ENCODE data around the gene DSCAM. TPM values are rescaled to one million over a fixed set of nuclear protein-coding genes. Genes with fewer than 3 reads are reported as not detected.

Gene DSCAM
- total and polyA plus RNA-seq, 2 donors (not counting 1 experiment from before 2014, with no cell fraction given) = under 0.01 to 0.01 TPM

DNA sequence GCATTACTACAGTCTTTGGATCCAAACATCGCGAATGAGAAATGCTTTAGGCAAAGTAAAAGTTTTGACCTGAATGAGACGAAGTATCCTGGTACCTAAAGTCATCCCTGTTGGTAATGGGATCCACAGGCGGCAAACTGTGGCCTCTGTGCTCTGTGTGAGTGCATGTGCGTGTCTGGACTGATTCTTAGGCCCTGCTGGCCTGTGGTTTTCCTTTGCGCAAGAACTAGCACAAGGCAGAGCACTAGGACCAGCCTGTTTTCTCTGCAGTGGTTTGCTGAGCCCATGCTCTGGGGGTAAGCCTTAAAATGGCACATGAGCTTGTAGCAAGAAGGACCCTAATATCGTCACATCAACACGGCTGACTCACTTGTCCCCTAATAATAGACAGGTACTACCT lies 251.2 kb downstream of the DSCAM start:
- Histone ChIP-seq H3K79me2 (ENCODE audit: control insufficient read depth, insufficient read depth, low read length) (no peaks in the 10 kb centered on the region), H3K4me2 (ENCODE audit: extremely low read depth, insufficient read depth, low read length) (no peak overlapping the region), H3K36me3 (ENCODE audit: control insufficient read depth, insufficient read depth, low read length) (no peaks in the 10 kb centered on the region), H3K9me3 (ENCODE audit: control insufficient read depth, insufficient read depth, low read depth, low read length) (no peaks in the 10 kb centered on the region), H3K27me3 (ENCODE audit: control insufficient read depth, insufficient read depth, low read length) (no peaks in the 10 kb centered on the region), H2AFZ (ENCODE audit: low read length) (no peak overlapping the region), H3K9ac (ENCODE audit: insufficient read depth, low read length) (no peak overlapping the region), H4K20me1 (ENCODE audit: control insufficient read depth, extremely low read depth, insufficient read depth, low read length) (no peaks in the 10 kb centered on the region), H3K27ac (ENCODE audit: insufficient read depth, low read length) (no peak overlapping the region), H3K4me3 (replicated peaks in 1 of 4; ENCODE audit: control extremely low read depth in 1 of 4, insufficient read depth in 1 of 4, low read depth in 3 of 4, low read length in 4 of 4) (no peak overlapping the region), H3K4me1 (ENCODE audit: control insufficient read depth, extremely low read depth, insufficient read depth, low read length) (no peaks in the 10 kb centered on the region)
- DNase-seq (ENCODE audit: low read depth in 2 of 2) = no peak
- TF ChIP-seq, protein P1, sequence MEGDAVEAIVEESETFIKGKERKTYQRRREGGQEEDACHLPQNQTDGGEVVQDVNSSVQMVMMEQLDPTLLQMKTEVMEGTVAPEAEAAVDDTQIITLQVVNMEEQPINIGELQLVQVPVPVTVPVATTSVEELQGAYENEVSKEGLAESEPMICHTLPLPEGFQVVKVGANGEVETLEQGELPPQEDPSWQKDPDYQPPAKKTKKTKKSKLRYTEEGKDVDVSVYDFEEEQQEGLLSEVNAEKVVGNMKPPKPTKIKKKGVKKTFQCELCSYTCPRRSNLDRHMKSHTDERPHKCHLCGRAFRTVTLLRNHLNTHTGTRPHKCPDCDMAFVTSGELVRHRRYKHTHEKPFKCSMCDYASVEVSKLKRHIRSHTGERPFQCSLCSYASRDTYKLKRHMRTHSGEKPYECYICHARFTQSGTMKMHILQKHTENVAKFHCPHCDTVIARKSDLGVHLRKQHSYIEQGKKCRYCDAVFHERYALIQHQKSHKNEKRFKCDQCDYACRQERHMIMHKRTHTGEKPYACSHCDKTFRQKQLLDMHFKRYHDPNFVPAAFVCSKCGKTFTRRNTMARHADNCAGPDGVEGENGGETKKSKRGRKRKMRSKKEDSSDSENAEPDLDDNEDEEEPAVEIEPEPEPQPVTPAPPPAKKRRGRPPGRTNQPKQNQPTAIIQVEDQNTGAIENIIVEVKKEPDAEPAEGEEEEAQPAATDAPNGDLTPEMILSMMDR (conservative IDR thresholded peaks at IDR 0.05 in 1 of 2, IDR thresholded peaks at IDR 0.05 in 1 of 2; ENCODE audit: low read depth in 1 of 2, low read length in 2 of 2) = no peak
- no peak for TF ChIP-seq EZH2 (IDR thresholded peaks at IDR 0.05; ENCODE audit: low read length, missing control alignments)

GRCh38 chr21:40587736-40588346 lies 259.1 kb downstream of the DSCAM start:
- Histone ChIP-seq H3K36me3 (ENCODE audit: control insufficient read depth, insufficient read depth, low read length) (no peaks in the 10 kb centered on the region), H3K27ac (ENCODE audit: insufficient read depth, low read length) (no peak overlapping the region), H3K27me3 (ENCODE audit: control insufficient read depth, insufficient read depth, low read length) (no peaks in the 10 kb centered on the region)

GRCh38 chr21:40586575-40586974 lies 260.4 kb downstream of the DSCAM start:
- Histone ChIP-seq H3K79me2 (ENCODE audit: control insufficient read depth, insufficient read depth, low read length) (no peaks in the 10 kb centered on the region), H3K27ac (ENCODE audit: insufficient read depth, low read length) (no peak overlapping the region), H3K36me3 (ENCODE audit: control insufficient read depth, insufficient read depth, low read length) (no peaks in the 10 kb centered on the region), H3K4me1 (ENCODE audit: control insufficient read depth, extremely low read depth, insufficient read depth, low read length) (no peaks in the 10 kb centered on the region), H4K20me1 (ENCODE audit: control insufficient read depth, extremely low read depth, insufficient read depth, low read length) (no peaks in the 10 kb centered on the region), H3K9me3 (ENCODE audit: control insufficient read depth, insufficient read depth, low read depth, low read length) (no peaks in the 10 kb centered on the region), H3K9ac (ENCODE audit: insufficient read depth, low read length) (no peak overlapping the region), H3K4me3 (replicated peaks in 1 of 4; ENCODE audit: control extremely low read depth in 1 of 4, insufficient read depth in 1 of 4, low read depth in 3 of 4, low read length in 4 of 4) (no peak overlapping the region), H2AFZ (ENCODE audit: low read length) (no peak overlapping the region), H3K4me2 (ENCODE audit: extremely low read depth, insufficient read depth, low read length) (no peak overlapping the region), H3K27me3 (ENCODE audit: control insufficient read depth, insufficient read depth, low read length) (no peaks in the 10 kb centered on the region)
- TF ChIP-seq, protein P1 (conservative IDR thresholded peaks at IDR 0.05 in 1 of 2, IDR thresholded peaks at IDR 0.05 in 1 of 2; ENCODE audit: low read depth in 1 of 2, low read length in 2 of 2) = no peak
- no peak for TF ChIP-seq EZH2 (IDR thresholded peaks at IDR 0.05; ENCODE audit: low read length, missing control alignments)
- DNase-seq (ENCODE audit: low read depth in 2 of 2) = no peak

More at GRCh38 chr21:40587736-40588346, 259.1 kb downstream of the DSCAM start:
- DNase-seq (ENCODE audit: low read depth in 2 of 2) = peak in 1 of 2 donors; percentile 5
- no peak overlapping the region for H3K4me2 ChIP-seq (ENCODE audit: extremely low read depth, insufficient read depth, low read length)
- no peaks in the 10 kb centered on the region for H3K4me1 ChIP-seq (ENCODE audit: control insufficient read depth, extremely low read depth, insufficient read depth, low read length)
- no peaks in the 10 kb centered on the region for H3K9me3 ChIP-seq (ENCODE audit: control insufficient read depth, insufficient read depth, low read depth, low read length)
- H3K79me2 ChIP-seq (ENCODE audit: control insufficient read depth, insufficient read depth, low read length) = no peaks in the 10 kb centered on the region
- no peak overlapping the region for H2AFZ ChIP-seq (ENCODE audit: low read length)
- H4K20me1 ChIP-seq (ENCODE audit: control insufficient read depth, extremely low read depth, insufficient read depth, low read length) = no peaks in the 10 kb centered on the region
- TF ChIP-seq, protein P1 (conservative IDR thresholded peaks at IDR 0.05 in 1 of 2, IDR thresholded peaks at IDR 0.05 in 1 of 2; ENCODE audit: low read depth in 1 of 2, low read length in 2 of 2) = no peak
- no peak for TF ChIP-seq EZH2 (IDR thresholded peaks at IDR 0.05; ENCODE audit: low read length, missing control alignments)
- H3K4me3 ChIP-seq (replicated peaks in 1 of 4; ENCODE audit: control extremely low read depth in 1 of 4, insufficient read depth in 1 of 4, low read depth in 3 of 4, low read length in 4 of 4) = no peak overlapping the region
- no peak overlapping the region for H3K9ac ChIP-seq (ENCODE audit: insufficient read depth, low read length)
